ENCODE data around the gene MGRN1. TPM values are rescaled to one million over a fixed set of nuclear protein-coding genes. Genes with fewer than 3 reads are reported as not detected.

The MGRN1 gene
- polyA plus RNA-seq, 1 donor from 2014 or later, result 35.9 TPM

DNA sequence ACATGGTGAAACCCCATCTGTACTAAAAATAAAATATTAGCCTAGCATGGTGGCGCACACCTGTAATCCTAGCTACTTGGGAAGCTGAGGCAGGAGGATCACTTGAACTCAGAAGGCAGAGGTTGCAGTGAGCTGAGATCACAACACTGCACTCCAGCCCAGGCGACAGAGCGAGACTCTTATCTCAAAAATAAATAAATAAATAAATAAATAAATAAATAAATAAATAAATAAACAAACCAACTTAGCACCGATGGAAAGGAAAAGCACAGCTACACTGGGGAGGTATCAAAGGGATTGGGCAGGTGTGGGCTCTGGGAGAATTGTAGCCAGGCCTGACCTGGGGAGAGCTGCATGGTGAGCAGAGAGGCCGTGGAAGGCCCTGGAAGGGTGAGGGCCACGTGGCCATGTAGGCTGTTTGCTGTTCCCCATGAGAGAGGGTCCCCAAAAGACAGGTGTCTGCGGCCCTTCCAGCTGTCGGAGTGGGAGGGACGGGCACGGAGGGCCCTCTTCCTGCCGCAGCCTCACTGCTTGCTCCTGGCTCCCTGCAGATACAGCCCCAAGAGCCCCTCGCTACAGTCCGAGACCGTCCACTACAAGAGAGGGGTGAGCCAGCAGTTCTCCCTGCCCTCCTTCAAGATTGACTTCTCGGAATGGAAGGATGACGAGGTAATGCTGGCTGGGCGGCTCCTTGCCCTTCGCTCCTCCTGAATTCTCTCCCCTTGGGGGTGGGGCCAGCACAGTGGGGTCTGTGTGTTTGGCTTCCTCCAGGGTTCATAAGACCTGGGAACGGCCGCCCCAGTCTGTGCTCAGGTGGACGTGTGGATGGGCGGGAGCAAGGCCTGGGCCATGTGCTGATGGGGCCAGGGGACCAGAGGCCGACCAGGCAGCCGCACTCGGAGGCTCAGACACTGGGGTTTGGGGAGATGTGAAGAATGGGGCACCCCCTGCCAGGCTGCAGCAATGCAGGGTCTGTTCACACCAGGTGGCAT is 32.4 kb downstream of the MGRN1 start:
- Histone ChIP-seq H3K27me3 (ENCODE audit: insufficient read depth, low read depth, low read length) (no peaks in the 10 kb centered on the region), H3K9me2 (ENCODE audit: insufficient read depth, low read length) (no peaks in the 10 kb centered on the region), H3K79me2 (replicated peaks; ENCODE audit: insufficient read depth, low read length) (no peaks in the 10 kb centered on the region), H3K27ac (ENCODE audit: low read length) (no peak overlapping the region), H4K20me1 (ENCODE audit: insufficient read depth) (no peaks in the 10 kb centered on the region), H3K9me3 (ENCODE audit: low read length) (no peaks in the 10 kb centered on the region), H3K4me2 (ENCODE audit: low read length) (no peak overlapping the region), H3K9ac (ENCODE audit: low read length) (no peak overlapping the region), H3K36me3 (ENCODE audit: insufficient read depth, low read length) (no peaks in the 10 kb centered on the region), H3K4me3 (ENCODE audit: low read length) (no peak overlapping the region), H3F3A (ENCODE audit: insufficient read depth, low read length, poor library complexity, severe bottlenecking) (no peaks in the 10 kb centered on the region), H2AFZ (ENCODE audit: low read depth, low read length) (no peak overlapping the region)
- TF ChIP-seq RAD21 (conservative IDR thresholded peaks at IDR 0.05) (no peak), REST (IDR thresholded peaks at IDR 0.05; ENCODE audit: borderline replicate concordance) (no peak), SMC3 (conservative IDR thresholded peaks at IDR 0.05; ENCODE audit: poor library complexity) (no peak), CTCF (IDR thresholded peaks at IDR 0.05; ENCODE audit: poor library complexity, severe bottlenecking) (no peak), TAF1 (IDR thresholded peaks at IDR 0.05; ENCODE audit: low read depth) (no peak), EZH2 (IDR thresholded peaks at IDR 0.05; ENCODE audit: borderline replicate concordance, insufficient read depth, low read length, poor library complexity, severe bottlenecking) (no peak)

DNA sequence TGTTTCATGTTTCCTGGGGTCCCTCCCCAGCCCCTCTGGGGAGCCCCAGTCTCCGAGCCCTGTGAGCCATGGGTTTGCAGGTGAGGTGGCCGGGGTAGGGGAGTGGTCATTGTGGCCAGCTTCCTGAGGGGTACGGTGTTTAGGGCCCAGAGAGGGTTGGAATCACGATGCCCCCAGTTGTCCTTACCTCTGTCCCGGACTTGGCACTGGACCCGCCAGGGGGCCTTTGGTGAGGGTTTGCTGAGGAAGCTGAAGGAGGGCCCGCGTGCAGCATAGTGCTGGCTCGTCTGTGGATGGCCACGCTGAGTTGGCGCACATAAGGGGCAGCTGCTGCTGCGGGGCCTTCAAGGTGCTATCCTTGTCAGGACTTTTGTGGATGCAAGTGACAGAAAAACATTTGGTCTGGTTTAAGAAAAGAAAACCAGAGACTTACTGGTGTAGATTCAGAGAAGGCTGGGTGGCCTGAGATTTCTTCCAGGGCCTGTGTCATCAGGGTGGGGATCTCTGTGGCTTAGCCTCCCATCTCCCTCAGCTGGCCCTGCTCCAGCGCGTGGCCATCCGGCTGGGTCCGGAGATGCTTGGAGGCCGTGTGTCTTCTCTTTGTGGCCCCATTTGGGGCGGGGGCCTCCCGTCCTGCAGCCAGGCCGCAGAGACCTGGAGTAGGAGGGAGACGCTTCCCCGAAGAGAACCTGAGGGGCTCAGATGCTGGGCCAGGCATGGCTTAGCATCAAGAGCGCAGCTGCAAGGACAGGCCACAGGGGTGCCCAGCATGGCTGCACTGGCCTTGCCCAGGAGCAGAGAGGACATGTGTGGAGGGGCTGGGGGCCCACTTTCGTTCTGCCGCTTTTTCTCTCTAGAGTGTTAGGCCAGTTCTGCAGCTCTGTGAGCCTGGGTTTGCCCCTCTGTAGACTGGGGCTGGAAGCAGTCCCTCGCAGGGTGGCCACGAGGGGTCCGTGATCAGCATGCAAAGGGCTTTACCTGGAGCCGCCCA is 35.0 kb downstream of the MGRN1 start:
- Histone ChIP-seq H3K4me3 (ENCODE audit: low read length) (no peak overlapping the region), H3K9me2 (ENCODE audit: insufficient read depth, low read length) (no peaks in the 10 kb centered on the region), H4K20me1 (ENCODE audit: insufficient read depth) (no peaks in the 10 kb centered on the region), H3K27me3 (ENCODE audit: insufficient read depth, low read depth, low read length) (no peaks in the 10 kb centered on the region), H3K27ac (ENCODE audit: low read length) (peak overlapping the region; percentile 55), H2AFZ (ENCODE audit: low read depth, low read length) (no peak overlapping the region), H3K9ac (ENCODE audit: low read length) (peak overlapping the region; percentile 48), H3F3A (ENCODE audit: insufficient read depth, low read length, poor library complexity, severe bottlenecking) (no peaks in the 10 kb centered on the region), H3K9me3 (ENCODE audit: low read length) (no peaks in the 10 kb centered on the region), H3K4me2 (ENCODE audit: low read length) (no peak overlapping the region), H3K36me3 (ENCODE audit: insufficient read depth, low read length) (no peaks in the 10 kb centered on the region), H3K79me2 (replicated peaks; ENCODE audit: insufficient read depth, low read length) (no peaks in the 10 kb centered on the region)
- TF ChIP-seq POLR2AphosphoS5 (IDR thresholded peaks at IDR 0.05) (no peak), SMC3 (conservative IDR thresholded peaks at IDR 0.05; ENCODE audit: poor library complexity) (no peak), MXI1 (conservative IDR thresholded peaks at IDR 0.05; ENCODE audit: poor library complexity, severe bottlenecking) (no peak), EP300 (conservative IDR thresholded peaks at IDR 0.05; ENCODE audit: poor library complexity, severe bottlenecking) (no peak), RAD21 (conservative IDR thresholded peaks at IDR 0.05) (no peak), REST (IDR thresholded peaks at IDR 0.05; ENCODE audit: borderline replicate concordance) (no peak), EZH2 (IDR thresholded peaks at IDR 0.05; ENCODE audit: borderline replicate concordance, insufficient read depth, low read length, poor library complexity, severe bottlenecking) (no peak), TAF1 (IDR thresholded peaks at IDR 0.05; ENCODE audit: low read depth) (no peak), CTCF (IDR thresholded peaks at IDR 0.05; ENCODE audit: poor library complexity, severe bottlenecking) (no peak)

All from neural cell (in vitro differentiated cells).